H9 (cell line): ENCODE data around the gene SYNPO2. TPM values are rescaled to one million over a fixed set of nuclear protein-coding genes. Genes with fewer than 3 reads are reported as not detected.

ENCODE experiments used
- DNase-seq: peaks from one replicate; pipeline ENCODE4 v3.0.0-alpha.2; 2017
- H2AFZ ChIP-seq: one replicate; pipeline ENCODE4 v1.6.1; 2013; ENCODE audit warnings: mild to moderate bottlenecking, low read length, control low read depth, moderate library complexity
- H2AK5ac ChIP-seq: 2 replicates; pipeline ENCODE4 v1.6.1; 2013; ENCODE audit warnings: low read length, control low read depth, mixed read lengths; ENCODE audit not compliant: insufficient read length
- H2BK120ac ChIP-seq: one replicate; pipeline ENCODE4 v1.6.1; 2013; ENCODE audit warnings: low read depth, mild to moderate bottlenecking, low read length, control low read depth, inconsistent platforms; ENCODE audit not compliant: poor library complexity, severe bottlenecking
- H2BK12ac ChIP-seq: 2 replicates; pipeline ENCODE4 v1.6.1; 2013; ENCODE audit warnings: low read length, control low read depth, mixed read lengths, low read depth; ENCODE audit not compliant: insufficient read length
- H2BK15ac ChIP-seq: 2 replicates; pipeline ENCODE4 v1.6.1; 2013; ENCODE audit warnings: low read depth, low read length, control low read depth
- H2BK20ac ChIP-seq: one replicate; pipeline ENCODE4 v1.6.1; 2013; ENCODE audit warnings: low read depth, mild to moderate bottlenecking, low read length, control low read depth, inconsistent platforms; ENCODE audit not compliant: poor library complexity, severe bottlenecking
- H2BK5ac ChIP-seq: 2 replicates; pipeline ENCODE4 v1.6.1; 2013; ENCODE audit warnings: low read length, control low read depth, mixed read lengths; ENCODE audit not compliant: insufficient read length
- H3K14ac ChIP-seq: 2 replicates; pipeline ENCODE4 v1.6.1; 2013; ENCODE audit warnings: low read length, control low read depth; ENCODE audit not compliant: insufficient read depth
- H3K18ac ChIP-seq: 2 replicates; pipeline ENCODE4 v1.6.1; 2013; ENCODE audit warnings: low read depth, mild to moderate bottlenecking, mixed read lengths, low read length, control low read depth; ENCODE audit not compliant: insufficient read length
- H3K23ac ChIP-seq: 2 replicates; pipeline ENCODE4 v1.6.1; 2013; ENCODE audit warnings: low read length, control low read depth, mixed read lengths, low read depth; ENCODE audit not compliant: insufficient read length
- H3K23me2 ChIP-seq: 2 replicates; pipeline ENCODE4 v1.6.1; 2013; ENCODE audit warnings: low read depth, mild to moderate bottlenecking, mixed read lengths, low read length, control low read depth; ENCODE audit not compliant: insufficient read length, poor library complexity, severe bottlenecking
- H3K27ac ChIP-seq: 2 replicates; pipeline ENCODE4 v1.5.1; 2013; ENCODE audit warnings: low read length, control low read depth, mixed read lengths, low read depth; ENCODE audit not compliant: insufficient read length
- H3K27me3 ChIP-seq: 2 replicates; pipeline ENCODE4 v1.6.1; 2013; ENCODE audit warnings: low read length, control low read depth, inconsistent platforms; ENCODE audit not compliant: insufficient read depth
- H3K4ac ChIP-seq: 2 replicates; pipeline ENCODE4 v1.6.1; 2013; ENCODE audit warnings: low read depth, mild to moderate bottlenecking, control low read depth, inconsistent platforms, low read length, moderate library complexity
- H3K4me1 ChIP-seq: 2 replicates; pipeline ENCODE4 v1.6.1; 2013; ENCODE audit warnings: low read length, control low read depth, inconsistent platforms; ENCODE audit not compliant: insufficient read depth
- H3K4me2 ChIP-seq: 2 replicates; pipeline ENCODE4 v1.6.1; 2013; ENCODE audit warnings: low read length, control low read depth, mixed read lengths; ENCODE audit not compliant: insufficient read length, insufficient read depth
- H3K56ac ChIP-seq: 2 replicates; pipeline ENCODE4 v1.6.1; 2013; ENCODE audit warnings: low read depth, mild to moderate bottlenecking, mixed read lengths, low read length, control low read depth; ENCODE audit not compliant: insufficient read length
- H3K79me1 ChIP-seq: 2 replicates; pipeline ENCODE4 v1.6.1; 2013; ENCODE audit warnings: low read depth, mild to moderate bottlenecking, moderate library complexity, low read length, control low read depth, inconsistent platforms; ENCODE audit not compliant: insufficient read depth, poor library complexity, severe bottlenecking
- H3K79me2 ChIP-seq: 2 replicates; pipeline ENCODE4 v1.6.1; 2013; ENCODE audit warnings: low read length, control low read depth, inconsistent platforms; ENCODE audit not compliant: insufficient read depth
- H3K9ac ChIP-seq: 2 replicates; pipeline ENCODE4 v1.6.1; 2013; ENCODE audit warnings: low read length, control low read depth, mixed read lengths; ENCODE audit not compliant: insufficient read length; ENCODE audit errors: extremely low read depth
- H3K9me3 ChIP-seq: one replicate; pipeline ENCODE4 v1.6.1; 2013; ENCODE audit warnings: low read depth, low read length, inconsistent platforms; ENCODE audit not compliant: control insufficient read depth
- H3T11ph ChIP-seq: one replicate; pipeline ENCODE4 v1.6.1; 2013; ENCODE audit warnings: mild to moderate bottlenecking, low read length, control low read depth, inconsistent platforms
- H4K20me1 ChIP-seq: one replicate; pipeline ENCODE4 v1.6.1; 2013; ENCODE audit not compliant: control insufficient read depth, insufficient read length, insufficient read depth
- H4K5ac ChIP-seq: 2 replicates; pipeline ENCODE4 v1.6.1; 2013; ENCODE audit warnings: low read depth, mild to moderate bottlenecking, mixed read lengths, low read length, control low read depth; ENCODE audit not compliant: insufficient read length
- H4K8ac ChIP-seq: replicated peaks from 2 replicates; pipeline ENCODE4 v1.6.1; 2013; ENCODE audit warnings: low read length, control low read depth, mixed read lengths, low read depth; ENCODE audit not compliant: insufficient read length
- H4K91ac ChIP-seq: 2 replicates; pipeline ENCODE4 v1.6.1; 2013; ENCODE audit warnings: low read depth, mild to moderate bottlenecking, moderate library complexity, mixed read lengths, low read length, control low read depth; ENCODE audit not compliant: insufficient read length
- H3K27ac Mint-ChIP-seq, 3 experiments: 2 replicates in 2 of 3; 3 replicates in 1 of 3; pipeline ENCODE4 v1.8.0; 2020 to 2021; ENCODE audit warnings: mixed read lengths in 3 of 3, mild to moderate bottlenecking in 1 of 3, moderate library complexity in 1 of 3
- H3K27me3 Mint-ChIP-seq: 2 replicates; pipeline ENCODE4 v1.8.0; 2021; ENCODE audit warnings: low read depth, mild to moderate bottlenecking, moderate library complexity, mixed read lengths
- H3K36me3 Mint-ChIP-seq, 3 experiments: 2 replicates in 2 of 3; 3 replicates in 1 of 3; pipeline ENCODE4 v1.8.0; 2020 to 2021; ENCODE audit warnings: low read depth in 3 of 3, mixed read lengths in 3 of 3; ENCODE audit not compliant: insufficient read depth in 1 of 3
- H3K4me1 Mint-ChIP-seq, 2 experiments: 2 replicates each; pipeline ENCODE4 v1.8.0; 2020; ENCODE audit warnings: mixed read lengths in 2 of 2
- H3K4me3 Mint-ChIP-seq, 2 experiments: 2 replicates in 1 of 2; 3 replicates in 1 of 2; pipeline ENCODE4 v1.8.0; 2020 to 2021; ENCODE audit warnings: mild to moderate bottlenecking in 2 of 2, mixed read lengths in 2 of 2, moderate library complexity in 1 of 2
- H3K9me3 Mint-ChIP-seq, 2 experiments: 2 replicates in 1 of 2; 3 replicates in 1 of 2; pipeline ENCODE4 v1.8.0; 2020; ENCODE audit warnings: mild to moderate bottlenecking in 2 of 2, mixed read lengths in 2 of 2, moderate library complexity in 1 of 2
- WGBS: extraction: QIAGEN DNeasy Blood & Tissue Kit; methylation state at CpG from one replicate; pipeline ENCODE4 v1.1.7; 2013; ENCODE audit warnings: missing lambda C conversion rate, low lambda C conversion rate, mixed read lengths; ENCODE audit not compliant: insufficient read length; ENCODE audit errors: extremely low coverage; 5-methylcytosine and 5-hydroxymethylcytosine counted together
- total RNA-seq: library from RNA; stranded (reverse); gene quantifications from 2 replicates; pipeline ENCODE4 v1.2.1, GENCODE V29; 2021
- TF ChIP-seq, protein P1 (sequence below): fragments of 200-600 bp; sonication (generic); conservative IDR thresholded peaks from 3 replicates; pipeline ENCODE4 v1.8.0; 2021; ENCODE audit warnings: antibody characterized with exemption, mild to moderate bottlenecking

SYNPO2 gene
- total RNA-seq, 1 experiment from 2014 or later, result 1.1 TPM

DNA sequence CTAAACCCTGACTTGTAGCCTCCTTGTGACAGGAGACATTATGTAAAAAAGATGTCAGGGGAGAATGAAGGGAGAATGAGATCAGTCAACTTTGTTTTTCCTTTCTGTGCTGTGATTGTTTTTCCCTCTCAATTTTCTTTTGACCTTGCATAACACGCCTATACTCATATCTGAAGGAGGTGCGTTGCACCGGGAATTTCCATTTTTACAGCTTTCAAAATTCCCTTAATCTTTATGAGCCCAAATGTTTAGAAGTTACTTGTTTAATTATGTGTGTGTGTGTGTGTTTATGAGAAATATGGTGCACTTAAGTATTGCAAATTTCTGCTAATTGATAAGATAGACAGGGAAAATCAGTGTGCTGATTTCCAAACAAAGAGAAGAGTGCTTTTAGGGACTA is 21.6 kb downstream of the SYNPO2 start:
- Histone ChIP-seq H3K79me1 (no peaks in the 10 kb centered on the region), H2BK20ac (no peak overlapping the region), H3K4me1 (no peaks in the 10 kb centered on the region), H3K4ac (no peak overlapping the region), H4K8ac (no peak overlapping the region), H3K9me3 (no peaks in the 10 kb centered on the region), H3K23me2 (no peaks in the 10 kb centered on the region), H3K4me2 (no peak overlapping the region), H3K27me3 (no peaks in the 10 kb centered on the region), H3K18ac (no peak overlapping the region), H2BK15ac (no peak overlapping the region), H3K9ac (no peak overlapping the region), H4K5ac (no peak overlapping the region), H2BK5ac (no peak overlapping the region), H3K23ac (no peak overlapping the region), H4K20me1 (no peaks in the 10 kb centered on the region), H3K14ac (no peak overlapping the region), H3T11ph (no peak overlapping the region), H3K27ac (no peak overlapping the region), H2AFZ (no peak overlapping the region), H3K56ac (no peak overlapping the region), H2AK5ac (no peak overlapping the region), H3K79me2 (no peaks in the 10 kb centered on the region), H2BK120ac (no peak overlapping the region), H4K91ac (no peak overlapping the region), H2BK12ac (no peak overlapping the region)
- H3K4me1 Mint-ChIP-seq, result no peaks in the 10 kb centered on the region
- WGBS, result no CpG with 5 or more reads among the region's 3 CpGs
- H3K4me3 Mint-ChIP-seq, result no peak overlapping the region
- no peak for DNase-seq
- TF ChIP-seq, protein P1, sequence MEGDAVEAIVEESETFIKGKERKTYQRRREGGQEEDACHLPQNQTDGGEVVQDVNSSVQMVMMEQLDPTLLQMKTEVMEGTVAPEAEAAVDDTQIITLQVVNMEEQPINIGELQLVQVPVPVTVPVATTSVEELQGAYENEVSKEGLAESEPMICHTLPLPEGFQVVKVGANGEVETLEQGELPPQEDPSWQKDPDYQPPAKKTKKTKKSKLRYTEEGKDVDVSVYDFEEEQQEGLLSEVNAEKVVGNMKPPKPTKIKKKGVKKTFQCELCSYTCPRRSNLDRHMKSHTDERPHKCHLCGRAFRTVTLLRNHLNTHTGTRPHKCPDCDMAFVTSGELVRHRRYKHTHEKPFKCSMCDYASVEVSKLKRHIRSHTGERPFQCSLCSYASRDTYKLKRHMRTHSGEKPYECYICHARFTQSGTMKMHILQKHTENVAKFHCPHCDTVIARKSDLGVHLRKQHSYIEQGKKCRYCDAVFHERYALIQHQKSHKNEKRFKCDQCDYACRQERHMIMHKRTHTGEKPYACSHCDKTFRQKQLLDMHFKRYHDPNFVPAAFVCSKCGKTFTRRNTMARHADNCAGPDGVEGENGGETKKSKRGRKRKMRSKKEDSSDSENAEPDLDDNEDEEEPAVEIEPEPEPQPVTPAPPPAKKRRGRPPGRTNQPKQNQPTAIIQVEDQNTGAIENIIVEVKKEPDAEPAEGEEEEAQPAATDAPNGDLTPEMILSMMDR, result no peak
- no peak overlapping the region for H3K27ac Mint-ChIP-seq
- no peaks in the 10 kb centered on the region for H3K9me3 Mint-ChIP-seq
- H3K36me3 Mint-ChIP-seq, result no peaks in the 10 kb centered on the region
- no peaks in the 10 kb centered on the region for H3K27me3 Mint-ChIP-seq
